ENCODE data around the gene TRPM2. TPM values are rescaled to one million over a fixed set of nuclear protein-coding genes. Genes with fewer than 3 reads are reported as not detected.

The TRPM2 gene
- total and polyA plus RNA-seq, 2 donors (not counting 3 experiments of a cell fraction or from before 2014, with no cell fraction given): not detected

DNA sequence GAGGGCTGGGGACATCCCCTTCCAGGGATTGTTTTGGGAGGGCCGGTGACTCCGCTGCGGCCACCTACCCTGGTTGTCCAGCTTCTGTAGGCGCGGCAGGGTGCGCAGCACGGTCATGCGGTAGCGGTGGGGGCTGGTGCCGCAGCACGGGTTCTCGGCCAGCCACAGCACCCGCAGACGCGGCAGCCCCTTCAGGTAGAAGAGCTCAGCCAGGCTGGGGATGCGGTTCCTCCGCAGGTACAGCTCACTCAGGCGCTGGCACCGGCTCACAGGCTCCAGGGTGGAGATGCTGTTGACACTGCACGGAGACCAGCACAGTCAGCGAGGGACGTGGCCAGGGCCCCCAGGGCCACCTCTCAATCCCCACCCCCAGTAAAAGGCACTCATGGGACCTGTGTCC, 20.5 kb upstream of the TRPM2 start:
- Histone ChIP-seq H3K9me1 (replicated peaks; ENCODE audit: control insufficient read depth, extremely low read depth, insufficient read depth, low read length) (no peaks in the 10 kb centered on the region), H3K36me3 (ENCODE audit: control insufficient read depth in 2 of 2, extremely low read depth in 1 of 2, insufficient read depth in 2 of 2, low read length in 2 of 2) (no peaks in the 10 kb centered on the region), H3K9me3 (replicated peaks; ENCODE audit: control insufficient read depth, insufficient read depth, low read length) (no peaks in the 10 kb centered on the region), H4K20me1 (replicated peaks; ENCODE audit: control insufficient read depth, extremely low read depth, insufficient read depth, low read length) (no peaks in the 10 kb centered on the region), H3K4me3 (replicated peaks in 1 of 3; ENCODE audit: insufficient read depth in 1 of 3, low read depth in 1 of 3, low read length in 3 of 3) (no peak overlapping the region), H3K27me3 (ENCODE audit: control insufficient read depth in 2 of 2, insufficient read depth in 2 of 2, low read length in 2 of 2) (no peaks in the 10 kb centered on the region), H3K9ac (replicated peaks; ENCODE audit: extremely low read depth, insufficient read depth, low read length) (no peak overlapping the region), H3K79me2 (ENCODE audit: control insufficient read depth, insufficient read depth, low read length) (no peaks in the 10 kb centered on the region), H3K4me2 (ENCODE audit: insufficient read depth, low read length) (no peak overlapping the region), H3K4me1 (ENCODE audit: control insufficient read depth, extremely low read depth, insufficient read depth, low read length) (peaks cover under 1% of the 10 kb centered on the region), H2AFZ (ENCODE audit: low read depth, low read length) (no peak overlapping the region), H3K27ac (ENCODE audit: insufficient read depth, low read depth, low read length) (no peak overlapping the region)
- TF ChIP-seq POLR2AphosphoS5 (IDR thresholded peaks at IDR 0.05; ENCODE audit: insufficient read depth, low read depth, low read length) (no peak), GATA2 (IDR thresholded peaks at IDR 0.05; ENCODE audit: insufficient read depth, insufficient read length, low read depth, low read length) (no peak), MYC (IDR thresholded peaks at IDR 0.05; ENCODE audit: low read depth, low read length) (no peak), FOS (IDR thresholded peaks at IDR 0.05; ENCODE audit: borderline replicate concordance, insufficient read depth, low read length) (no peak), JUN (IDR thresholded peaks at IDR 0.05; ENCODE audit: borderline replicate concordance, insufficient read depth, insufficient read length, low read depth) (no peak), POLR2A (IDR thresholded peaks at IDR 0.05; ENCODE audit: low read depth, low read length) (no peak), EZH2 (IDR thresholded peaks at IDR 0.05; ENCODE audit: borderline replicate concordance, low read depth, low read length, severe bottlenecking) (no peak)
- TF ChIP-seq, protein P1, sequence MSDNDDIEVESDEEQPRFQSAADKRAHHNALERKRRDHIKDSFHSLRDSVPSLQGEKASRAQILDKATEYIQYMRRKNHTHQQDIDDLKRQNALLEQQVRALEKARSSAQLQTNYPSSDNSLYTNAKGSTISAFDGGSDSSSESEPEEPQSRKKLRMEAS (IDR thresholded peaks at IDR 0.05; ENCODE audit: insufficient read depth, insufficient read length): no peak
- TF ChIP-seq, protein P2, sequence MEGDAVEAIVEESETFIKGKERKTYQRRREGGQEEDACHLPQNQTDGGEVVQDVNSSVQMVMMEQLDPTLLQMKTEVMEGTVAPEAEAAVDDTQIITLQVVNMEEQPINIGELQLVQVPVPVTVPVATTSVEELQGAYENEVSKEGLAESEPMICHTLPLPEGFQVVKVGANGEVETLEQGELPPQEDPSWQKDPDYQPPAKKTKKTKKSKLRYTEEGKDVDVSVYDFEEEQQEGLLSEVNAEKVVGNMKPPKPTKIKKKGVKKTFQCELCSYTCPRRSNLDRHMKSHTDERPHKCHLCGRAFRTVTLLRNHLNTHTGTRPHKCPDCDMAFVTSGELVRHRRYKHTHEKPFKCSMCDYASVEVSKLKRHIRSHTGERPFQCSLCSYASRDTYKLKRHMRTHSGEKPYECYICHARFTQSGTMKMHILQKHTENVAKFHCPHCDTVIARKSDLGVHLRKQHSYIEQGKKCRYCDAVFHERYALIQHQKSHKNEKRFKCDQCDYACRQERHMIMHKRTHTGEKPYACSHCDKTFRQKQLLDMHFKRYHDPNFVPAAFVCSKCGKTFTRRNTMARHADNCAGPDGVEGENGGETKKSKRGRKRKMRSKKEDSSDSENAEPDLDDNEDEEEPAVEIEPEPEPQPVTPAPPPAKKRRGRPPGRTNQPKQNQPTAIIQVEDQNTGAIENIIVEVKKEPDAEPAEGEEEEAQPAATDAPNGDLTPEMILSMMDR (IDR thresholded peaks at IDR 0.05; ENCODE audit: extremely low read depth in 1 of 2, insufficient read depth in 1 of 2, low read depth in 1 of 2, low read length in 2 of 2): no peak
- POLR2A ChIA-PET: no interaction called here
- intact Hi-C loops (cut with micrococcal nuclease): no loop called here
- DNase-seq (ENCODE audit: low read depth, low spot score) (no peak), FAIRE-seq (no peak)
- CTCF ChIA-PET: no interaction called here
- dilution Hi-C loops (cut with MboI; ENCODE audit: extremely low pct_ligation_motif_present, low sequenced_read_pairs): no loop called here
- no TSS peak for BruUV-seq (replicated peaks)

All from endothelial cell of umbilical vein (primary cell).